HG03565 (cell line): ENCODE measurements around the gene PEPD.
"Not testable (repeated sequence)": the region's sequence is repeated elsewhere in the genome, so short reads cannot be mapped to it uniquely, and the experiment has no call there.

ENCODE experiments used
- ATAC-seq: cut with Tn5 transposase; IDR thresholded peaks from one replicate; pipeline ENCODE4 v1.9.1; 2021; ENCODE audit warnings: mild to moderate bottlenecking, moderate library complexity; ENCODE audit not compliant: unreplicated experiment

Gene PEPD

GRCh38 chr19:33521480-33522370 lies at the start of gene PEPD:
Gene PEPD, minus strand, starts transcription at chr19:33521791. Its CDS starts 31 bp downstream, at chr19:33521760.
- peak; percentile 70 for ATAC-seq

- ATAC-seq = no peak
These were observed 48.2 kb upstream of the PEPD start for GRCh38 chr19:33569821-33570220.

GRCh38 chr19:33568706-33569105 lies 47.1 kb upstream of the PEPD start:
- no peak for ATAC-seq

GRCh38 chr19:33564836-33565338 lies 43.3 kb upstream of the PEPD start:
- no peak for ATAC-seq

- no peak for ATAC-seq
These were observed 41.0 kb upstream of the PEPD start for GRCh38 chr19:33562636-33563035.

GRCh38 chr19:33561666-33562065 lies 40.1 kb upstream of the PEPD start:
- not testable (repeated sequence) for ATAC-seq

- no peak for ATAC-seq
These were observed 39.7 kb upstream of the PEPD start for GRCh38 chr19:33561261-33561660.

GRCh38 chr19:33559996-33560395 lies 38.4 kb upstream of the PEPD start:
- ATAC-seq = no peak

GRCh38 chr19:33558856-33559255 lies 37.3 kb upstream of the PEPD start:
- no peak for ATAC-seq

- ATAC-seq = no peak
These were observed 36.6 kb upstream of the PEPD start for GRCh38 chr19:33558151-33558550.

GRCh38 chr19:33557720-33558119 lies 36.1 kb upstream of the PEPD start:
- no peak for ATAC-seq

GRCh38 chr19:33557196-33557595 lies 35.6 kb upstream of the PEPD start:
- no peak for ATAC-seq

GRCh38 chr19:33556261-33556660 lies 34.7 kb upstream of the PEPD start:
- no peak for ATAC-seq

GRCh38 chr19:33555726-33556125 lies 34.1 kb upstream of the PEPD start:
- ATAC-seq = not testable (repeated sequence)

GRCh38 chr19:33554821-33555220 lies 33.2 kb upstream of the PEPD start:
- ATAC-seq = no peak

GRCh38 chr19:33554391-33554790 lies 32.8 kb upstream of the PEPD start:
- ATAC-seq = no peak

GRCh38 chr19:33553530-33554310 lies 32.1 kb upstream of the PEPD start:
- ATAC-seq = no peak

- ATAC-seq = no peak
These were observed 31.3 kb upstream of the PEPD start for GRCh38 chr19:33552928-33553279.

- no peak for ATAC-seq
These were observed 30.8 kb upstream of the PEPD start for GRCh38 chr19:33552191-33552927.

- no peak for ATAC-seq
These were observed 30.1 kb upstream of the PEPD start for GRCh38 chr19:33551676-33552075.

- ATAC-seq = no peak
These were observed 29.2 kb upstream of the PEPD start for GRCh38 chr19:33550768-33551167.
